Hepatocyte (in vitro differentiated cells): ENCODE measurements around the gene LRRC57. TPM values are rescaled to one million over a fixed set of nuclear protein-coding genes. Genes with fewer than 3 reads are reported as not detected.

Experiments
- DNase-seq: peaks from one replicate; pipeline ENCODE4 v3.0.0-alpha.2; 2016; ENCODE audit warnings: low spot score
- H2AFZ ChIP-seq: fragments of 200-600 bp; sonication (generic); 2 replicates; pipeline ENCODE4 v1.6.0; 2016; ENCODE audit warnings: antibody characterized with exemption, mild to moderate bottlenecking
- H3K27ac ChIP-seq: fragments of 200-600 bp; sonication (generic); 2 replicates; pipeline ENCODE4 v1.5.1; 2016; ENCODE audit warnings: mild to moderate bottlenecking
- H3K27me3 ChIP-seq: fragments of 200-600 bp; sonication (generic); 2 replicates; pipeline ENCODE4 v1.6.1; 2016
- H3K36me3 ChIP-seq: fragments of 200-600 bp; sonication (generic); replicated peaks from 2 replicates; pipeline ENCODE4 v1.5.1; 2016; ENCODE audit warnings: low read depth; ENCODE audit not compliant: insufficient read depth
- H3K4me1 ChIP-seq: fragments of 200-600 bp; sonication (generic); 2 replicates; pipeline ENCODE4 v1.5.1; 2016; ENCODE audit warnings: mild to moderate bottlenecking, moderate library complexity; ENCODE audit not compliant: insufficient read depth
- H3K4me2 ChIP-seq: fragments of 200-600 bp; sonication (generic); 2 replicates; pipeline ENCODE4 v1.6.0; 2016
- H3K4me3 ChIP-seq: fragments of 200-600 bp; sonication (generic); 2 replicates; pipeline ENCODE4 v1.5.1; 2016; ENCODE audit warnings: mild to moderate bottlenecking
- H3K79me2 ChIP-seq: fragments of 200-600 bp; sonication (generic); 2 replicates; pipeline ENCODE4 v1.6.0; 2017; ENCODE audit warnings: mild to moderate bottlenecking
- H3K9me2 ChIP-seq: fragments of 200-600 bp; sonication (generic); replicated peaks from 2 replicates; pipeline ENCODE4 v1.6.0; 2017; ENCODE audit warnings: mild to moderate bottlenecking; ENCODE audit not compliant: insufficient read depth
- H3K9me3 ChIP-seq: fragments of 200-600 bp; sonication (generic); 2 replicates; pipeline ENCODE4 v1.5.1; 2016; ENCODE audit warnings: low read depth, mild to moderate bottlenecking
- H4K20me1 ChIP-seq: fragments of 200-600 bp; sonication (generic); 2 replicates; pipeline ENCODE4 v1.6.0; 2016; ENCODE audit warnings: mild to moderate bottlenecking; ENCODE audit not compliant: insufficient read depth, poor library complexity, severe bottlenecking
- EZH2 ChIP-seq: fragments of 200-600 bp; sonication (generic); IDR thresholded peaks from 2 replicates; pipeline ENCODE4 v1.6.1; 2016; ENCODE audit warnings: antibody characterized with exemption, mild to moderate bottlenecking, borderline replicate concordance
- EZH2phosphoT487 ChIP-seq: fragments of 200-600 bp; sonication (generic); IDR thresholded peaks from one replicate; pipeline ENCODE4 v1.6.1; 2018; ENCODE audit warnings: antibody characterized with exemption, mild to moderate bottlenecking, low read depth, moderate library complexity; ENCODE audit not compliant: unreplicated experiment, severe bottlenecking
- WGBS: methylation state at CpG from one replicate; pipeline ENCODE4 v1.1.6; 2016; ENCODE audit warnings: low lambda C conversion rate; ENCODE audit errors: missing lambda C conversion rate; 5-methylcytosine and 5-hydroxymethylcytosine counted together
- polyA plus RNA-seq: library from polyadenylated mRNA; unstranded; fragments of >200 nt; fragmentation: Nextera tagmentation; extraction: Ambion mirVana; gene quantifications from 2 replicates; pipeline ENCODE4 v1.2.1, GENCODE V29; 2016
- total RNA-seq: library from RNA; depleted of rRNA; stranded (reverse); fragments of >200 nt; gene quantifications from 2 replicates; pipeline ENCODE4 v1.2.3, GENCODE V29; 2014
- TF ChIP-seq, protein P1 (sequence below): fragments of 200-600 bp; sonication (generic); IDR thresholded peaks from 2 replicates; pipeline ENCODE4 v1.5.1; 2016; ENCODE audit warnings: antibody characterized with exemption, mild to moderate bottlenecking; ENCODE audit not compliant: poor library complexity

LRRC57 gene
- total and polyA plus RNA-seq, 2 experiments from 2014 or later, result 13.7 to 19.6 TPM

- no peak for DNase-seq
- 98% methylated on average over 5 of the region's 5 CpGs for WGBS
- H3K27me3 ChIP-seq, result no peaks in the 10 kb centered on the region
- no peaks in the 10 kb centered on the region for H4K20me1 ChIP-seq
- H3K4me1 ChIP-seq, result no peaks in the 10 kb centered on the region
- H2AFZ ChIP-seq, result no peak overlapping the region
- no peak overlapping the region for H3K27ac ChIP-seq
- no peak overlapping the region for H3K4me2 ChIP-seq
- TF ChIP-seq EZH2phosphoT487 (no peak), EZH2 (no peak)
- TF ChIP-seq, protein P1, sequence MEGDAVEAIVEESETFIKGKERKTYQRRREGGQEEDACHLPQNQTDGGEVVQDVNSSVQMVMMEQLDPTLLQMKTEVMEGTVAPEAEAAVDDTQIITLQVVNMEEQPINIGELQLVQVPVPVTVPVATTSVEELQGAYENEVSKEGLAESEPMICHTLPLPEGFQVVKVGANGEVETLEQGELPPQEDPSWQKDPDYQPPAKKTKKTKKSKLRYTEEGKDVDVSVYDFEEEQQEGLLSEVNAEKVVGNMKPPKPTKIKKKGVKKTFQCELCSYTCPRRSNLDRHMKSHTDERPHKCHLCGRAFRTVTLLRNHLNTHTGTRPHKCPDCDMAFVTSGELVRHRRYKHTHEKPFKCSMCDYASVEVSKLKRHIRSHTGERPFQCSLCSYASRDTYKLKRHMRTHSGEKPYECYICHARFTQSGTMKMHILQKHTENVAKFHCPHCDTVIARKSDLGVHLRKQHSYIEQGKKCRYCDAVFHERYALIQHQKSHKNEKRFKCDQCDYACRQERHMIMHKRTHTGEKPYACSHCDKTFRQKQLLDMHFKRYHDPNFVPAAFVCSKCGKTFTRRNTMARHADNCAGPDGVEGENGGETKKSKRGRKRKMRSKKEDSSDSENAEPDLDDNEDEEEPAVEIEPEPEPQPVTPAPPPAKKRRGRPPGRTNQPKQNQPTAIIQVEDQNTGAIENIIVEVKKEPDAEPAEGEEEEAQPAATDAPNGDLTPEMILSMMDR, result no peak
- H3K4me3 ChIP-seq, result no peak overlapping the region
- H3K9me2 ChIP-seq, result no peaks in the 10 kb centered on the region
- no peaks in the 10 kb centered on the region for H3K9me3 ChIP-seq
- no peaks in the 10 kb centered on the region for H3K79me2 ChIP-seq
- H3K36me3 ChIP-seq, result no peaks in the 10 kb centered on the region
Observed at GRCh38 chr15:42590619-42591237, 42.1 kb upstream of the LRRC57 start.

DNA sequence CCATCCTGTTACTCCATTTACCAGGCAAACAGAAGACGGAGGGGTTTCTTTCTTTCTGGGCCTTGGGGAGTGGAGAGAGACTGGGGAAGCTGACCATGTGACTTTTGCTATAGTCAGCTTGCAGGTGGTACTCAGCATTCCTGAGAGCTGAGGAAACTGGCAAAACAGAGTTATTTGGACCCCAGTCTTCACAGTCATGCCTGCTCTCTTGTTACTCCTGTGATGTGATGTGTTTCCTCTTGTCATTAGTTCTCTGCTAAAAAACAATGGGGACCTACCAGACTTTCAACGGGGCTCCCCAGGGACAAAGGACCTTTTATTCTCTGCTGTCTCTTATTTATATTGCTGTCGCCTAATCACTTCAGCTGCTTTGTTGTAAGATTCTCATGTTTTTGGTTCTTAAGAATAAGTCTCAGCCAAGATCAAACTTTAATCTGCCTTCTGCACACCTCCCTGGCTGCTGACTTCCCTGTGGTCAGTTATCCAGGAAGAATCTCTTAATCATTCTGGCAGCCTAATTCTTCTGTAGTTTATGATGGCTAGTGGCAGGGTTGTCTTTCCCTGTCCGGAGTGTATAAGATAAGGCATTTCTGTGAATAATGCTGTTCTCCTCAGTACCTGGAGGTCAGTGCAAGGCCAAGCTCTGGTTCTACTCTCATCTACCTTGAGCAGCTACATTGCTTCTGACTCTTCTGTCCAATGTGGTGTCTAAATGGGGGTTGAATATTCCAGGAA lies 35.6 kb upstream of the LRRC57 start:
- no peaks in the 10 kb centered on the region for H4K20me1 ChIP-seq
- no peak for DNase-seq
- H2AFZ ChIP-seq, result no peak overlapping the region
- peaks cover 22% of the 10 kb centered on the region for H3K27me3 ChIP-seq
- no peaks in the 10 kb centered on the region for H3K9me2 ChIP-seq
- H3K4me1 ChIP-seq, result peaks cover 6% of the 10 kb centered on the region
- TF ChIP-seq, protein P1, result no peak
- TF ChIP-seq EZH2phosphoT487 (no peak), EZH2 (no peak)
- no peaks in the 10 kb centered on the region for H3K36me3 ChIP-seq
- H3K27ac ChIP-seq, result no peak overlapping the region
- H3K4me3 ChIP-seq, result no peak overlapping the region
- no peak overlapping the region for H3K4me2 ChIP-seq
- no peaks in the 10 kb centered on the region for H3K9me3 ChIP-seq
- no peaks in the 10 kb centered on the region for H3K79me2 ChIP-seq
- 38% methylated on average over 4 of the region's 4 CpGs for WGBS

GRCh38 chr15:42582569-42583375 lies 34.2 kb upstream of the LRRC57 start:
- no peak for DNase-seq
- H3K4me3 ChIP-seq, result no peak overlapping the region
- H2AFZ ChIP-seq, result no peak overlapping the region
- H3K4me1 ChIP-seq, result peaks cover 6% of the 10 kb centered on the region
- H3K27me3 ChIP-seq, result peaks cover 34% of the 10 kb centered on the region
- no peaks in the 10 kb centered on the region for H3K79me2 ChIP-seq
- H4K20me1 ChIP-seq, result no peaks in the 10 kb centered on the region
- H3K9me2 ChIP-seq, result no peaks in the 10 kb centered on the region
- H3K9me3 ChIP-seq, result no peaks in the 10 kb centered on the region
- 79% methylated on average over 8 of the region's 8 CpGs for WGBS
- H3K4me2 ChIP-seq, result no peak overlapping the region
- H3K27ac ChIP-seq, result no peak overlapping the region
- no peaks in the 10 kb centered on the region for H3K36me3 ChIP-seq
- TF ChIP-seq, protein P1, result no peak
- TF ChIP-seq EZH2 (no peak), EZH2phosphoT487 (no peak)
